Uterus (tissue), 2 donors: Measurements from ENCODE around the gene GALNT1.

Experiments used
- POLR2A ChIP-seq, 2 donors: fragments of 450-650 bp; IDR thresholded peaks; one replicate each; pipeline ENCODE4 v1.6.1; 2016; ENCODE audit warnings: antibody characterized with exemption in 2 of 2, mild to moderate bottlenecking in 1 of 2, moderate library complexity in 1 of 2
- TF ChIP-seq, protein P1 (sequence below), 4 experiments: fragments of 200-600 bp in 2 of 4; fragments of 450-650 bp in 2 of 4; sonication (generic) in 2 of 4; IDR thresholded peaks; one replicate each; pipeline ENCODE4 v1.5.1; 2016 to 2019; ENCODE audit warnings: antibody characterized with exemption in 4 of 4, mild to moderate bottlenecking in 2 of 4, moderate library complexity in 1 of 4

DNA sequence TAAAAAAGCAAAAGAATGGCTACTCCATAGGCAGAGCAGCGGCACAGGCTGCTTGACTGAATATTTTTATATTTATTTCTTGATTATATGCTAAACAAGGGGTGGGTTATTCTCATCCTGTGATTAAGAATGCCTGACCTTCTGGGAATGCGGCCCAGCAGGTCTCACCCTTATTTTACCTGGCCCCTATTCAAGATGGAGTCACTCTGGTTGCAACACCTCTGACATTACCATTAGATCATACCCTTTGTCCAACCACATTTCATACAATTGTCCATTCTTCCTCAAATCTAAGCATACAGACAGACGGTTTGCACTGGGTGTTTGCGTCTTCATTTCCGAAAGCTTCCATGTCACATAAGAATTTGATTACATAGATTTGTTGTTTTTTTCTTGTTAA, 168.2 kb downstream of the GALNT1 start:
- TF ChIP-seq, protein P1, sequence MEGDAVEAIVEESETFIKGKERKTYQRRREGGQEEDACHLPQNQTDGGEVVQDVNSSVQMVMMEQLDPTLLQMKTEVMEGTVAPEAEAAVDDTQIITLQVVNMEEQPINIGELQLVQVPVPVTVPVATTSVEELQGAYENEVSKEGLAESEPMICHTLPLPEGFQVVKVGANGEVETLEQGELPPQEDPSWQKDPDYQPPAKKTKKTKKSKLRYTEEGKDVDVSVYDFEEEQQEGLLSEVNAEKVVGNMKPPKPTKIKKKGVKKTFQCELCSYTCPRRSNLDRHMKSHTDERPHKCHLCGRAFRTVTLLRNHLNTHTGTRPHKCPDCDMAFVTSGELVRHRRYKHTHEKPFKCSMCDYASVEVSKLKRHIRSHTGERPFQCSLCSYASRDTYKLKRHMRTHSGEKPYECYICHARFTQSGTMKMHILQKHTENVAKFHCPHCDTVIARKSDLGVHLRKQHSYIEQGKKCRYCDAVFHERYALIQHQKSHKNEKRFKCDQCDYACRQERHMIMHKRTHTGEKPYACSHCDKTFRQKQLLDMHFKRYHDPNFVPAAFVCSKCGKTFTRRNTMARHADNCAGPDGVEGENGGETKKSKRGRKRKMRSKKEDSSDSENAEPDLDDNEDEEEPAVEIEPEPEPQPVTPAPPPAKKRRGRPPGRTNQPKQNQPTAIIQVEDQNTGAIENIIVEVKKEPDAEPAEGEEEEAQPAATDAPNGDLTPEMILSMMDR (IDR thresholded peaks at IDR 0.05), result no peak
- TF ChIP-seq POLR2A (IDR thresholded peaks at IDR 0.05), result no peak
